GM20000 (cell line): ENCODE measurements around the gene AGAP3.

Experiments used
- DNase-seq: peaks from one replicate; pipeline ENCODE4 v3.0.0; 2012; ENCODE audit warnings: low spot score
- CTCF ChIP-seq: IDR thresholded peaks from 2 replicates; pipeline ENCODE4 v1.5.1; 2012; ENCODE audit warnings: mild to moderate bottlenecking, control low read depth; ENCODE audit errors: extremely low read depth, missing control alignments

Gene AGAP3

GRCh38 chr7:151101621-151102396 is 15.5 kb downstream of the AGAP3 start:
- no peak for DNase-seq
- no peak for TF ChIP-seq CTCF

DNA sequence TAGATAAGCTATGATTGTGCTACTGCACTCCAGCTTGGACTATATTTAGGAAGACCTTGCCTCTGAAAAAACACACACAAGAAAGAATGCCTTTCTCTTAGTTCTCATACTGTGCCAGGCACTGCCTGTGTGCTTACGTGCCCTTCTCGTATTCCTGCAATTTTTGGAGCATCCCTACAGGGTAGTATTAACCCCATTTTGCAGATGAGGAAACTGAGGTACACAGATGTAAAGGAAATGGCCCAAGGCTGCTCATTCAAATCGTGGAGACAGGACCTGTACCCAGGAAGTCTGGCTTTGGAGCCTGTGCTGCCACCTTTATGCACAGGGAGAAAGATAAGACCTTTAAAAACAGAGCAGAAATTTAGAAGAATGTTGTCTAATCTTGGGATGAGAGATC is 16.7 kb downstream of the AGAP3 start:
- TF ChIP-seq CTCF = no peak
- DNase-seq = no peak

DNA sequence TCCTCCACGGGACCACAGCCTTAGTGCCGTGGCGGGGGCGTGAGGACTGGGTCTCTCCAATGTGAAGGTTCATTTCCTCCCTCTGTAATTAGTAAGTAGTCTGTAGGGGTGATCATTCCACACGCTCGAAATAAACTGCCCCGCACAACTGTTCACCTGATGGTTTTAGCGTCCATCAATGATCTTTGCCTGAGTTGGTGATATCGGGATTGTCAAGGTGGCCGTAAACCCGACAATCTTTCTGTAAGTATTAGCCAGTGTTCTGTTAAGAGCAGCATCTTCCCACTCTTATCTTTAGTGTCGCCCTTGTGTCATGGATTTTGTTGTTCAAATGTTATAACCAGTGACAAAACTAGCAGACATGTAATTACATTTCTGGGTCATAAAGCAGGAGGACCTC is 17.7 kb downstream of the AGAP3 start:
- TF ChIP-seq CTCF = no peak
- no peak for DNase-seq

DNA sequence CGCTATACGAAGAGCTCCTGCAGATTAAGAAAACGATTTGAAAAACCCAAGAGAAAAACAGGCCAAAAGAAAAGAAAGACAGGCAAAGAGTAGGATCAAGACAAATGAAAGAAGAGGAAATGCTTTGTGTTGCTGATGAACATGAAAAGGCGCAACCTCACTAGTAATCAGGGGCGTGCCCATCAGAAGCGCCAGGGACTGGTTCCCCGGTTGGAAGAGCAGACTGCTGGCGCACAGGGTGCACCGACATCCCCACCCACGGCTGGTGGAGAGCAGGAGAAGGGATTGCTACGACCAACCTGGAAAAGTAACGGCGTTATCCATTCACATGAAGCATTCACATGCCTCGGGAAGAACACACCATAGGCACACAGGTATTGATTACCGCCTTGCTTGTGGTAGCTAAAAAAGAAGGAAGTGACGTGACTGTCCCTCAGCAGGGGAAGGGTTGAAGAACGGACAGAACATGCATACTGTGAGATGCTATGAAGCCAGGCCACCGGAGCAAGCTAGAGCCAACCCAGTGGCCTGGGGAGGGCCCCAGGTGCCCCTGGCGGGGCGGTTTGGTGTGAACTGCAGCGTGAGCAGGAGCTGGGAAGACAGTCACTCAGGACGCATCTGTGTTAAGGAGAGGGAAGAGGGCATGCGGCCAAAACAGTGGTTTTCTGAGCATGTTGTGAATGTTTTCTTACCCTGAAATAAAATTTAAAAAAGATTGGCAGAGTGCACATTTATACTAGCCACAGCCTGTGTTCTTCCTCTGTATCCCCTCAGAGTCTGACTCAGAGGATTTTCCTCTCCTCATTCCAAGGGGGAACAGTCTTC is 18.3 kb downstream of the AGAP3 start:
- DNase-seq = no peak
- no peak for TF ChIP-seq CTCF

GRCh38 chr7:151107882-151108281 is 21.6 kb downstream of the AGAP3 start:
- DNase-seq = no peak
- TF ChIP-seq CTCF = no peak

- TF ChIP-seq CTCF = no peak
- no peak for DNase-seq
Measured at GRCh38 chr7:151109094-151110048, 23.1 kb downstream of the AGAP3 start.
